Gastrocnemius medialis (tissue), 4 donors: ENCODE data around the gene TNNI3K. TPM values are rescaled to one million over a fixed set of nuclear protein-coding genes. Genes with fewer than 3 reads are reported as not detected.

Source experiments
- ATAC-seq, 2 donors: fragments of 150-250 bp; one replicate each; pipeline ENCODE4 v1.9.1; 2016
- DNase-seq, 2 donors: peaks; one replicate each; pipeline ENCODE4 v3.0.0-alpha.2; 2019
- H3K27ac ChIP-seq, 4 donors: fragments of 200-600 bp; sonication (generic); 1 replicate in 1 of 4; 2 replicates in 3 of 4; pipeline ENCODE4 v1.5.1; 2016 to 2018; ENCODE audit warnings: mild to moderate bottlenecking in 2 of 4, moderate library complexity in 1 of 4
- H3K27me3 ChIP-seq, 3 donors: fragments of 200-600 bp; sonication (generic) in 2 of 3; 1 replicate in 1 of 3; 2 replicates in 2 of 3; pipeline versions ENCODE4 v1.5.1 to v1.6.0; 2016 to 2019; ENCODE audit warnings: mild to moderate bottlenecking in 1 of 3, moderate library complexity in 1 of 3
- H3K36me3 ChIP-seq, 2 donors: fragments of 200-600 bp; sonication (generic) in 1 of 2; one replicate each; pipeline ENCODE4 v1.5.1; 2017 to 2018
- H3K4me1 ChIP-seq, 2 donors: fragments of 200-600 bp; sonication (generic) in 1 of 2; one replicate each; pipeline ENCODE4 v1.5.1; 2016 to 2017; ENCODE audit warnings: mild to moderate bottlenecking in 2 of 2
- H3K4me3 ChIP-seq, 4 donors: fragments of 200-600 bp; sonication (generic) in 3 of 4; 1 replicate in 1 of 4; 2 replicates in 3 of 4; pipeline ENCODE4 v1.5.1; 2016 to 2019; ENCODE audit warnings: mild to moderate bottlenecking in 2 of 4
- H3K9me3 ChIP-seq, 3 donors: fragments of 200-600 bp; sonication (generic) in 2 of 3; 1 replicate in 1 of 3; 2 replicates in 2 of 3; pipeline ENCODE4 v1.5.1; 2016 to 2019
- CTCF ChIP-seq, 5 experiments: fragments of 450-650 bp in 3 of 5; fragments of 200-600 bp in 2 of 5; sonication (generic) in 2 of 5; IDR thresholded peaks in 4 of 5; conservative IDR thresholded peaks in 1 of 5; 1 replicate in 4 of 5; 2 replicates in 1 of 5; pipeline ENCODE4 v1.5.1; 2016 to 2019; ENCODE audit warnings: antibody characterized with exemption in 5 of 5, mild to moderate bottlenecking in 3 of 5, moderate library complexity in 3 of 5
- POLR2A ChIP-seq, 2 donors: fragments of 450-650 bp; IDR thresholded peaks; one replicate each; pipeline ENCODE4 v1.6.1; 2017; ENCODE audit warnings: antibody characterized with exemption in 2 of 2, mild to moderate bottlenecking in 2 of 2, moderate library complexity in 2 of 2
- in situ Hi-C, 4 donors: fragments of 200-750 bp; cut with MboI; loops; one replicate each; pipeline versions ENCODE4 v1.15.0 to v1.8.0; 2017; ENCODE audit warnings: low sequenced_read_pairs in 4 of 4
- intact Hi-C: fragments of 100-400 bp; cut with DNase I; formaldehyde crosslinking; loops from one replicate; pipeline ENCODE4 v1.15.1; 2023; ENCODE audit warnings: low total_unique reads
- total RNA-seq, 4 donors: library from RNA; depleted of rRNA; stranded (reverse); fragments of >200 nt; gene quantifications; one replicate each; pipeline versions ENCODE4 v1.1.0 to v1.2.3, GENCODE V29; 2016

Gene TNNI3K
- 1 to 10 TPM in 3 of 4 donors, under 1 TPM in 1; 0.39 to 8.6 (median 4.0) TPM for total RNA-seq

GRCh38 chr1:74235153-74235552, at the start of gene TNNI3K:
Gene TNNI3K (plus strand): TSS chr1:74235387. CDS start chr1:74235452, 65 bp downstream.
- Histone ChIP-seq H3K36me3 (peaks cover 0 to 7% of the 10 kb centered on the region in 2 donors), H3K27ac (no peak within 1 kb of the TSS), H3K4me1 (no peaks in the 10 kb centered on the region), H3K27me3 (no peaks in the 10 kb centered on the region), H3K4me3 (no peak within 1 kb of the TSS), H3K9me3 (no peaks in the 10 kb centered on the region)
- ATAC-seq: no peak
- intact Hi-C loops: no loop called here
- in situ Hi-C loops: no loop called here
- DNase-seq: no peak
- TF ChIP-seq POLR2A (IDR thresholded peaks at IDR 0.05) (no peak), CTCF (IDR thresholded peaks at IDR 0.05 in 4 of 5, conservative IDR thresholded peaks at IDR 0.05 in 1 of 5) (no peak)

GRCh38 chr1:74193908-74194307, 41.3 kb upstream of the TNNI3K start:
- in situ Hi-C loops (no loop called here), intact Hi-C loops (loop anchor here (10.0 kb wide), 1 partner anchor 1531 kb away; the partner anchor contains the start of gene ACADM)
- Histone ChIP-seq H3K4me1 (peaks cover 4 to 7% of the 10 kb centered on the region in 2 donors), H3K4me3 (no peak overlapping the region), H3K27ac (no peak overlapping the region), H3K36me3 (no peaks in the 10 kb centered on the region), H3K9me3 (no peaks in the 10 kb centered on the region), H3K27me3 (no peaks in the 10 kb centered on the region)
- TF ChIP-seq CTCF (IDR thresholded peaks at IDR 0.05 in 4 of 5, conservative IDR thresholded peaks at IDR 0.05 in 1 of 5) (no peak), POLR2A (IDR thresholded peaks at IDR 0.05) (no peak)
- ATAC-seq: no peak
- DNase-seq: no peak

- Histone ChIP-seq H3K9me3 (no peaks in the 10 kb centered on the region), H3K4me3 (no peak overlapping the region), H3K36me3 (no peaks in the 10 kb centered on the region), H3K4me1 (peaks cover 11 to 14% of the 10 kb centered on the region in 2 donors), H3K27me3 (no peaks in the 10 kb centered on the region), H3K27ac (no peak overlapping the region)
- in situ Hi-C loops (no loop called here), intact Hi-C loops (loop anchor here (10.0 kb wide), 1 partner anchor 1529 kb away; the partner anchor contains the start of gene ACADM)
- DNase-seq: no peak
- ATAC-seq: no peak
- no peak for TF ChIP-seq CTCF (IDR thresholded peaks at IDR 0.05 in 4 of 5, conservative IDR thresholded peaks at IDR 0.05 in 1 of 5)
- no peak for TF ChIP-seq POLR2A (IDR thresholded peaks at IDR 0.05)
Observed at GRCh38 chr1:74195339-74195738, 39.8 kb upstream of the TNNI3K start.

- TF ChIP-seq CTCF (IDR thresholded peaks at IDR 0.05 in 4 of 5, conservative IDR thresholded peaks at IDR 0.05 in 1 of 5) (no peak), POLR2A (IDR thresholded peaks at IDR 0.05) (no peak)
- DNase-seq (no peak), ATAC-seq (no peak)
- H3K27ac ChIP-seq: peak overlapping the region; percentile 81 to 86 (median 84)
- intact Hi-C loops: loop anchor here (10.0 kb wide), 1 partner anchor 1528 kb away; the partner anchor contains the start of gene ACADM
- in situ Hi-C loops: no loop called here
- H3K36me3 ChIP-seq: peaks cover 0 to 11% of the 10 kb centered on the region in 2 donors
- peaks cover 11 to 14% of the 10 kb centered on the region in 2 donors for H3K4me1 ChIP-seq
- H3K9me3 ChIP-seq: no peaks in the 10 kb centered on the region
- peak overlapping the region; percentile 63 to 92 (median 76) for H3K4me3 ChIP-seq
- no peaks in the 10 kb centered on the region for H3K27me3 ChIP-seq
Observed at GRCh38 chr1:74197255-74197654, 37.9 kb upstream of the TNNI3K start.
